GM18519 (cell line): ENCODE measurements around the gene MIGA2.
A peak's percentile ranks its signal among the peaks of the same experiment; 100 is the strongest.

Source experiments
- ATAC-seq: cut with Tn5 transposase; IDR thresholded peaks from one replicate; pipeline ENCODE4 v1.9.1; 2021; ENCODE audit warnings: mild to moderate bottlenecking, moderate library complexity; ENCODE audit not compliant: unreplicated experiment, low FRiP score

Gene MIGA2

GRCh38 chr9:129095908-129096307 is 59.5 kb downstream of the MIGA2 start:
- no peak for ATAC-seq

- ATAC-seq, result no peak
Observed at GRCh38 chr9:129097671-129098306, 61.4 kb downstream of the MIGA2 start.

GRCh38 chr9:129098328-129098727 is 61.9 kb downstream of the MIGA2 start:
- no peak for ATAC-seq

- ATAC-seq, result no peak
Observed at GRCh38 chr9:129100383-129101169, 64.2 kb downstream of the MIGA2 start.

- no peak for ATAC-seq
Observed at GRCh38 chr9:129101279-129101678, 64.9 kb downstream of the MIGA2 start.

- no peak for ATAC-seq
Observed at GRCh38 chr9:129102095-129102525, 65.7 kb downstream of the MIGA2 start.

GRCh38 chr9:129102791-129103594 is 66.6 kb downstream of the MIGA2 start:
- ATAC-seq, result no peak

- ATAC-seq, result no peak
Observed at GRCh38 chr9:129103595-129103965, 67.2 kb downstream of the MIGA2 start.

GRCh38 chr9:129104051-129104450 is 67.6 kb downstream of the MIGA2 start:
- no peak for ATAC-seq

GRCh38 chr9:129105857-129106694 is 69.7 kb downstream of the MIGA2 start:
- no peak for ATAC-seq

- ATAC-seq, result no peak
Observed at GRCh38 chr9:129107651-129108050, 71.2 kb downstream of the MIGA2 start.

- no peak for ATAC-seq
Observed at GRCh38 chr9:129108083-129108804, 71.8 kb downstream of the MIGA2 start.

GRCh38 chr9:129108805-129109536 is 72.5 kb downstream of the MIGA2 start:
- ATAC-seq, result no peak

GRCh38 chr9:129109537-129109903 is 73.1 kb downstream of the MIGA2 start:
- no peak for ATAC-seq

GRCh38 chr9:129109952-129110739 is 73.7 kb downstream of the MIGA2 start:
- peak; percentile 16 for ATAC-seq

GRCh38 chr9:129110740-129111527 is 74.5 kb downstream of the MIGA2 start, which contains the start of the genes CRAT and PTPA:
Gene CRAT, minus strand, starts transcription at chr9:129110793. Its CDS starts 284 bp downstream, at chr9:129110509.
Gene PTPA, plus strand, starts transcription at chr9:129111415. Its CDS starts 186 bp downstream, at chr9:129111601.
- ATAC-seq, result peak; percentile 61

- ATAC-seq, result no peak
Observed at GRCh38 chr9:129111528-129112151, 75.2 kb downstream of the MIGA2 start.
